CD14-positive monocyte (primary cell): ENCODE measurements around the gene CYP3A5. TPM values are rescaled to one million over a fixed set of nuclear protein-coding genes. Genes with fewer than 3 reads are reported as not detected.

Source experiments
- DNase-seq, 3 donors: peaks; one replicate each; pipeline ENCODE4 v3.0.0-alpha.2; 2011 to 2022
- H2AFZ ChIP-seq: 2 replicates; pipeline ENCODE4 v1.6.0; 2012; ENCODE audit warnings: mild to moderate bottlenecking, low read depth, low read length, inconsistent platforms; ENCODE audit not compliant: insufficient read depth, poor library complexity, severe bottlenecking
- H3K27ac ChIP-seq, 2 donors: 1 replicate in 1 of 2; 2 replicates in 1 of 2; pipeline ENCODE4 v1.5.1; 2012 to 2013; ENCODE audit warnings: low read length in 2 of 2, control low read depth in 1 of 2, inconsistent platforms in 1 of 2, low read depth in 1 of 2, mild to moderate bottlenecking in 1 of 2
- H3K27me3 ChIP-seq, 2 donors: one replicate each; pipeline versions ENCODE4 v1.6.0 to v1.6.1; 2011 to 2013; ENCODE audit warnings: low read length in 2 of 2; ENCODE audit not compliant: control insufficient read depth in 2 of 2, insufficient read depth in 2 of 2
- H3K36me3 ChIP-seq, 2 donors: replicated peaks in 1 of 2; 1 replicate in 1 of 2; 2 replicates in 1 of 2; pipeline versions ENCODE4 v1.5.1 to v1.6.1; 2012 to 2013; ENCODE audit warnings: low read length in 2 of 2, control low read depth in 1 of 2, inconsistent platforms in 1 of 2, mild to moderate bottlenecking in 1 of 2; ENCODE audit not compliant: insufficient read depth in 2 of 2, control insufficient read depth in 1 of 2
- H3K4me1 ChIP-seq, 2 donors: 1 replicate in 1 of 2; 2 replicates in 1 of 2; pipeline versions ENCODE4 v1.5.1 to v1.6.1; 2012 to 2013; ENCODE audit warnings: low read length in 2 of 2, control low read depth in 1 of 2, inconsistent platforms in 1 of 2, mild to moderate bottlenecking in 1 of 2, moderate library complexity in 1 of 2; ENCODE audit not compliant: insufficient read depth in 2 of 2, control insufficient read depth in 1 of 2
- H3K4me2 ChIP-seq: replicated peaks from 2 replicates; pipeline ENCODE3; 2012; ENCODE audit warnings: low read length, moderate library complexity, mild to moderate bottlenecking; ENCODE audit not compliant: poor library complexity, severe bottlenecking; ENCODE audit errors: extremely low read depth
- H3K4me3 ChIP-seq, 3 experiments: fragments of 200-600 bp in 1 of 3; sonication (generic) in 1 of 3; replicated peaks in 1 of 3; 1 replicate in 2 of 3; 2 replicates in 1 of 3; pipeline ENCODE4 v1.5.1; 2011 to 2013; ENCODE audit warnings: low read length in 3 of 3, mild to moderate bottlenecking in 3 of 3, control low read depth in 2 of 3, low read depth in 2 of 3, inconsistent platforms in 1 of 3, moderate library complexity in 1 of 3
- H3K79me2 ChIP-seq: 2 replicates; pipeline ENCODE4 v1.6.0; 2012; ENCODE audit warnings: mild to moderate bottlenecking, control low read depth, inconsistent platforms, low read length, moderate library complexity; ENCODE audit not compliant: insufficient read depth
- H3K9ac ChIP-seq: 2 replicates; pipeline ENCODE4 v1.6.0; 2017; ENCODE audit warnings: low read length, mild to moderate bottlenecking; ENCODE audit not compliant: insufficient read depth, poor library complexity, severe bottlenecking
- H3K9me3 ChIP-seq, 2 donors: replicated peaks in 1 of 2; 1 replicate in 1 of 2; 2 replicates in 1 of 2; pipeline versions ENCODE4 v1.5.1 to v1.6.1; 2012 to 2013; ENCODE audit warnings: low read length in 2 of 2, control low read depth in 1 of 2; ENCODE audit not compliant: control insufficient read depth in 1 of 2, insufficient read depth in 1 of 2
- H4K20me1 ChIP-seq: 2 replicates; pipeline ENCODE4 v1.6.0; 2012; ENCODE audit warnings: mild to moderate bottlenecking, low read length, control low read depth, moderate library complexity; ENCODE audit not compliant: insufficient read depth
- H3K27ac Mint-ChIP-seq, 7 donors: one replicate each; pipeline ENCODE4 v1.8.0; 2020; ENCODE audit warnings: mild to moderate bottlenecking in 7 of 7, mixed read lengths in 7 of 7, moderate library complexity in 6 of 7, inconsistent platforms in 2 of 7
- H3K27me3 Mint-ChIP-seq, 3 donors: one replicate each; pipeline ENCODE4 v1.8.0; 2021 to 2022; ENCODE audit warnings: low read depth in 3 of 3, mild to moderate bottlenecking in 3 of 3, mixed read lengths in 3 of 3, moderate library complexity in 3 of 3, inconsistent platforms in 1 of 3
- H3K36me3 Mint-ChIP-seq, 2 donors: one replicate each; pipeline ENCODE4 v1.8.0; 2020; ENCODE audit warnings: mixed read lengths in 2 of 2, inconsistent platforms in 1 of 2, mild to moderate bottlenecking in 1 of 2
- H3K4me1 Mint-ChIP-seq: one replicate; pipeline ENCODE4 v1.8.0; 2020; ENCODE audit warnings: mild to moderate bottlenecking, mixed read lengths
- H3K4me3 Mint-ChIP-seq, 2 donors: one replicate each; pipeline ENCODE4 v1.8.0; 2020; ENCODE audit warnings: mild to moderate bottlenecking in 2 of 2, mixed read lengths in 2 of 2, moderate library complexity in 1 of 2
- H3K9me3 Mint-ChIP-seq, 7 donors: one replicate each; pipeline ENCODE4 v1.8.0; 2020 to 2022; ENCODE audit warnings: mixed read lengths in 7 of 7, mild to moderate bottlenecking in 6 of 7, moderate library complexity in 6 of 7, inconsistent platforms in 2 of 7
- CTCF ChIP-seq: fragments of 200-600 bp; IDR thresholded peaks from one replicate; pipeline ENCODE4 v1.8.0; 2022; ENCODE audit warnings: antibody characterized with exemption, mild to moderate bottlenecking
- WGBS: methylation state at CpG from one replicate; pipeline ENCODE4 v1.1.5; 2013; ENCODE audit warnings: missing lambda C conversion rate; ENCODE audit not compliant: insufficient coverage; 5-methylcytosine and 5-hydroxymethylcytosine counted together
- intact Hi-C, 2 donors: fragments of 100-400 bp; cut with micrococcal nuclease; formaldehyde crosslinking; loops; one replicate each; pipeline versions ENCODE4 v1.15.0 to v1.15.1; 2023
- polyA plus RNA-seq, 3 donors: library from polyadenylated mRNA; depleted of rRNA in 1 of 3; unstranded in 2 of 3; stranded (reverse) in 1 of 3; fragments of 300-500 nt in 2 of 3; fragments of >200 nt in 1 of 3; fragmentation: Illumina TruSeq in 2 of 3; gene quantifications; 1 replicate in 2 of 3; 2 replicates in 1 of 3; pipeline ENCODE4 v1.2.3, GENCODE V29; 2012 to 2021

Gene CYP3A5
- polyA plus RNA-seq, 3 donors: 0.05 TPM; not detected in 2

DNA sequence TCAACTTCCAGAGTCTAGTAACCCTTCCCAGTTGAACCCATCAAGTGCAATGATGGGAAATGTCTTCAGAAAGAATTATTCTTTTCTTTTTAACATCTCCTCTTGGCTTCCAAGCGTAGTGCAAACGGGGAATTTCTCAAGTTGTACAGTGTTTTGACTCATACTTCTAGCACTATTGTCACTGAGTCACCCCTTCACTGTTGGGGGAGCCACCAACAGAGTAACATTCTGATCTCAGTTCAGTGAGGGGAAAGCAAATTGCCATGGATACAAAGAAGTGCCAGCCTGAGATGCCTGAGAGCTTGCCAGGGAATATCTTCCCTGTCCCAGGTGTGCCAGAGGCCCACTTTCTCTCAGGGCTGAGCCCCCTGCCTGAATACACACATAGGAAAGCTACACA, 31.0 kb downstream of the CYP3A5 start:
- no peak for DNase-seq
- no peak overlapping the region for H3K9ac ChIP-seq
- H3K4me1 ChIP-seq: no peaks in the 10 kb centered on the region
- no peak overlapping the region for H3K4me2 ChIP-seq
- no peak overlapping the region for H3K4me3 ChIP-seq
- H3K79me2 ChIP-seq: no peaks in the 10 kb centered on the region
- H3K27me3 ChIP-seq: no peaks in the 10 kb centered on the region
- Mint-ChIP-seq H3K4me3 (no peak overlapping the region), H3K36me3 (peaks cover 19 to 27% of the 10 kb centered on the region in 2 donors), H3K27me3 (peaks cover 0 to 2% (median 1%) of the 10 kb centered on the region in 3 donors), H3K27ac (no peak overlapping the region), H3K9me3 (peaks cover 0 to 5% (median 3%) of the 10 kb centered on the region in 7 donors), H3K4me1 (no peaks in the 10 kb centered on the region)
- H2AFZ ChIP-seq: no peak overlapping the region
- H3K9me3 ChIP-seq: no peaks in the 10 kb centered on the region
- H4K20me1 ChIP-seq: no peaks in the 10 kb centered on the region
- no peaks in the 10 kb centered on the region for H3K36me3 ChIP-seq
- no peak overlapping the region for H3K27ac ChIP-seq
- intact Hi-C loops: no loop called here
- no peak for TF ChIP-seq CTCF
- WGBS: no CpG with 5 or more reads among the region's 2 CpGs

- H3K4me3 Mint-ChIP-seq: no peak overlapping the region
- no peak for TF ChIP-seq CTCF
- intact Hi-C loops: no loop called here
These were observed 34.2 kb downstream of the CYP3A5 start for GRCh38 chr7:99645590-99645989.

More at GRCh38 chr7:99645590-99645989, 34.2 kb downstream of the CYP3A5 start:
- no peaks in the 10 kb centered on the region for H3K4me1 ChIP-seq
- H2AFZ ChIP-seq: no peak overlapping the region
- no peak overlapping the region for H3K9ac ChIP-seq
- H3K9me3 ChIP-seq: no peaks in the 10 kb centered on the region
- H3K9me3 Mint-ChIP-seq: peaks cover 0 to 5% (median 3%) of the 10 kb centered on the region in 7 donors
- H3K27ac Mint-ChIP-seq: no peak overlapping the region
- H3K36me3 Mint-ChIP-seq: peaks cover 22 to 30% of the 10 kb centered on the region in 2 donors
- no peak overlapping the region for H3K4me2 ChIP-seq
- no peaks in the 10 kb centered on the region for H4K20me1 ChIP-seq
- no peak for DNase-seq
- H3K27ac ChIP-seq: no peak overlapping the region
- no CpG with 5 or more reads among the region's 1 CpG for WGBS
- no peaks in the 10 kb centered on the region for H3K79me2 ChIP-seq
- no peaks in the 10 kb centered on the region for H3K27me3 ChIP-seq
- H3K4me3 ChIP-seq: no peak overlapping the region
- H3K4me1 Mint-ChIP-seq: peaks cover 12% of the 10 kb centered on the region
- H3K27me3 Mint-ChIP-seq: peaks cover 0 to 4% (median 0%) of the 10 kb centered on the region in 3 donors
- no peaks in the 10 kb centered on the region for H3K36me3 ChIP-seq
